Calu3 (cell line): ENCODE data around the gene MRPL28. TPM values are rescaled to one million over a fixed set of nuclear protein-coding genes. Genes with fewer than 3 reads are reported as not detected.
"Not testable (repeated sequence)": the region's sequence is repeated elsewhere in the genome, so short reads cannot be mapped to it uniquely, and the experiment has no call there.

ENCODE experiments used
- BruUV-seq: library from RNA; stranded (reverse); fragments of 400-500 nt; replicated peaks from 2 replicates; lab custom pipeline; 2021; lab: Mats Ljungman, UMichigan
- CTCF ChIA-PET: fragments of 300-600 bp; sonication (Branson Sonifier 250); formaldehyde crosslinking; loops from one replicate; lab custom pipeline; 2022; ENCODE audit warnings: antibody characterized with exemption; lab: Charles Lee
- DNase-seq: peaks from one replicate; pipeline ENCODE4 v3.0.0; 2022
- H3K27ac Mint-ChIP-seq: one replicate; pipeline ENCODE4 v1.8.0; 2022; ENCODE audit warnings: mixed read lengths; ENCODE audit not compliant: unreplicated experiment
- H3K27me3 Mint-ChIP-seq: one replicate; pipeline ENCODE4 v1.8.0; 2022; ENCODE audit warnings: mixed read lengths; ENCODE audit not compliant: unreplicated experiment
- H3K36me3 Mint-ChIP-seq: one replicate; pipeline ENCODE4 v1.8.0; 2022; ENCODE audit warnings: mild to moderate bottlenecking, moderate library complexity, mixed read lengths; ENCODE audit not compliant: insufficient read depth, unreplicated experiment
- H3K4me1 Mint-ChIP-seq: one replicate; pipeline ENCODE4 v1.8.0; 2022; ENCODE audit warnings: mild to moderate bottlenecking, low read depth, mixed read lengths; ENCODE audit not compliant: unreplicated experiment
- H3K4me3 Mint-ChIP-seq: one replicate; pipeline ENCODE4 v1.8.0; 2022; ENCODE audit warnings: mild to moderate bottlenecking, low read depth, moderate library complexity, mixed read lengths; ENCODE audit not compliant: unreplicated experiment
- H3K9me3 Mint-ChIP-seq: one replicate; pipeline ENCODE4 v1.8.0; 2022; ENCODE audit warnings: low read depth, mixed read lengths; ENCODE audit not compliant: unreplicated experiment
- CTCF ChIP-seq: fragments of 200-600 bp; IDR thresholded peaks from one replicate; pipeline ENCODE4 v1.8.0; 2022; ENCODE audit warnings: antibody characterized with exemption; ENCODE audit not compliant: unreplicated experiment
- intact Hi-C: fragments of 100-400 bp; cut with micrococcal nuclease; formaldehyde crosslinking; loops from one replicate; pipeline ENCODE4 v1.10.0; 2022; ENCODE audit not compliant: unreplicated experiment
- total RNA-seq: library from RNA; stranded (reverse); gene quantifications from 2 replicates; pipeline ENCODE4 v1.2.3, GENCODE V29; 2022

MRPL28 gene
- total RNA-seq, 1 experiment from 2014 or later, result 115 TPM

GRCh38 chr16:378821-379182, 8.5 kb upstream of the MRPL28 start:
- H3K36me3 Mint-ChIP-seq, result peaks cover 40% of the 10 kb centered on the region
- CTCF ChIA-PET, result interaction anchor here (0.7 kb wide), 1 partner anchor 8 kb away, joined by 3 read pairs; no protein-coding TSS in a partner anchor

DNA sequence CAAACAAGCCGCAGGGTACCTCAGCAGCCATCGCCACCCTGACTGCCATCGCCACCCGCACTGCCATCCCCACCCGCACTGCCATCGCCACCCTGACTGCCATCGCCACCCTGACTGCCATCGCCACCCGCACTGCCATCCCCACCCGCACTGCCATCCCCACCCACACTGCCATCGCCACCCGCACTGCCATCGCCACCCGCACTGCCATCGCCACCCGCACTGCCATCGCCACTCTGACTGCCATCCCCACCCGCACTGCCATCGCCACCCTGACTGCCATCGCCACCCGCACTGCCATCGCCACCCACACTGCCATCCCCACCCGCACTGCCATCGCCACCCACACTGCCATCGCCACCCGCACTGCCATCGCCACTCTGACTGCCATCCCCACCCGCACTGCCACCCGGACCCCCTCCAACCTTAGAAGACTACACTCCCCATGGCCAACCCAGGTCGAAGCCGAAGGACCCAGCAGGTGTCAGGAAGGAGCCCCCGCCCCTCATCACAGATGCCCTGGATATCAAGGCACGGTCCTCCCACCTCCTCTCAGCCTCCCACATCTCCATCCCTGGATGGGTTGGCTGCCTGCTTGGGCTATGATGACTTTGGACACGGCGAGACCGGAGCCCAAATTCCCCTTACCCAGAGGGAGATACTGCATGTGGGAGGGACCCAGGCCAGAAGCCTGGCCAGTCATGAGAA, 7.9 kb upstream of the MRPL28 start:
- peaks cover 42% of the 10 kb centered on the region for H3K36me3 Mint-ChIP-seq
- H3K9me3 Mint-ChIP-seq, H3K27me3 Mint-ChIP-seq, intact Hi-C loops, DNase-seq, H3K4me3 Mint-ChIP-seq, BruUV-seq, H3K4me1 Mint-ChIP-seq, H3K27ac Mint-ChIP-seq: not testable (repeated sequence)
- CTCF ChIA-PET, result interaction anchor here (0.7 kb wide), 1 partner anchor 9 kb away, joined by 3 read pairs; no protein-coding TSS in a partner anchor

More at GRCh38 chr16:378821-379182, 8.5 kb upstream of the MRPL28 start:
- DNase-seq, result no peak
- no peak for TF ChIP-seq CTCF
- no peaks in the 10 kb centered on the region for H3K27me3 Mint-ChIP-seq
- H3K4me1 Mint-ChIP-seq, result peaks cover 9% of the 10 kb centered on the region
- no peak overlapping the region for H3K27ac Mint-ChIP-seq
- no TSS peak for BruUV-seq
- no peaks in the 10 kb centered on the region for H3K9me3 Mint-ChIP-seq
- H3K4me3 Mint-ChIP-seq, result no peak overlapping the region
- intact Hi-C loops, result no loop called here

DNA sequence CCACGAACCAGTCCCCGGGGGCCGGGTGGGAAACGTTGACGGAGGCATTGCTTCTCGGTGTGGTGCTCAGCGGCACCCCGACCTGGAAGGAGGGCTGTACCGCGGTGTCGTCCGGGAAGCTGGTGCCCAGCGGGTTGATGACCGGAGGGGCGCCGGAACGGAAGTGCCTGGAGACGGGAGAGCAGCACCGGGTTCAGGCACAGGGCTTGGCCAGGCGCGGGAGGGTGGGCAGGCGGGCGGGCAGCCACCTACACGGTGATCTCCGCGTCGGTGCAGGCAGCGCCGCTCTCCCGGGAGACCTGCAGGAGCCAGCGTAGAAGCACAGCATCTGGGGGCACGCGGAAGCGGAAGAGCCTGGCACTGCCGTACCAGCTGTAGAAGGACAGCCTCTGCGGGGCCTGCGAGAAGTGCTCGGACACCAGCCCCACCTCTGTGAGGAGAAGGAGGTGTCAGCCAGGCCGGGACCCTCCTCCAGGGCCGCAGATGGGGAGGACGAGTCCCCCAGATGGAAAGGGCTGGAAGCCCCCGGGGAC, 7.1 kb upstream of the MRPL28 start:
- Mint-ChIP-seq H3K27ac (no peak overlapping the region), H3K27me3 (no peaks in the 10 kb centered on the region), H3K36me3 (peaks cover 38% of the 10 kb centered on the region), H3K4me3 (no peak overlapping the region), H3K4me1 (no peaks in the 10 kb centered on the region), H3K9me3 (no peaks in the 10 kb centered on the region)
- intact Hi-C loops, result no loop called here
- CTCF ChIA-PET, result no interaction called here
- no peak for DNase-seq
- no peak for TF ChIP-seq CTCF
- BruUV-seq, result no TSS peak

DNA sequence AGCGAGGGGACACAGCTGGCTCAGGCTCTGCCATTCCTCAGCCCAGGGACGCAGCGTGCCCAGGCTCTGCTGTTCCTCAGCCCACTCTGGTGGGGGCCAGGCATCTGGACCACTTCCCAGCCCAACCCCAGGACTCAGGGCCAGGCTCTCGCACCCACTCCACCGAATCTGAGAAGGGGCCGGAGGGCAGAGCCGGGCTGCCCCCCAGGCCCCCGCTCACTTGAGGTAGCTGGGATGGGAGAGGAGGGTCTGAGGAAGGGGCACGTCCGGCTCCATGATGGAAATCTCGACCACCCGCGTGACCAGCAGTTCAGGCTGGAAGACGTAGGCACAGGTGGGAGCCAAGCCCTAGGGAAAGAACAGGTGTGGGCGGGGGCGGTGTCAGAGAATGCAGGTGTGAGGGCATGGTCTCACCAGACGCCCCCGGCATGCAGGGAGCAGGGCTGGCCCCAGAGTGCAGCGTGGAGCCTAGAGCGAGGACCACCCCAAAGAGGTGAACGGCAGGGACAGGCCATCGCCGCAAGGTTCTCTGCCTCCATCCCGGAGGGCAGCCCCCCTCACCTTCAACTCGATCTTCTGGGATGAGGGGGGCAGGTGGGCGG, 6.6 kb upstream of the MRPL28 start:
- CTCF ChIA-PET, result no interaction called here
- Mint-ChIP-seq H3K27ac (no peak overlapping the region), H3K9me3 (no peaks in the 10 kb centered on the region), H3K4me3 (no peak overlapping the region), H3K4me1 (no peaks in the 10 kb centered on the region), H3K36me3 (peaks cover 37% of the 10 kb centered on the region), H3K27me3 (no peaks in the 10 kb centered on the region)
- DNase-seq, result no peak
- no peak for TF ChIP-seq CTCF
- TSS peak; percentile 8 for BruUV-seq
- intact Hi-C loops, result no loop called here
